GM18508 (cell line): ENCODE results near the gene RERE.
"Not testable (repeated sequence)": the region's sequence is repeated elsewhere in the genome, so short reads cannot be mapped to it uniquely, and the experiment has no call there.

ENCODE experiments used
- ATAC-seq: cut with Tn5 transposase; IDR thresholded peaks from one replicate; pipeline ENCODE4 v1.9.1; 2021; ENCODE audit warnings: moderate number of reproducible peaks; ENCODE audit not compliant: insufficient read depth, unreplicated experiment

The RERE gene

DNA sequence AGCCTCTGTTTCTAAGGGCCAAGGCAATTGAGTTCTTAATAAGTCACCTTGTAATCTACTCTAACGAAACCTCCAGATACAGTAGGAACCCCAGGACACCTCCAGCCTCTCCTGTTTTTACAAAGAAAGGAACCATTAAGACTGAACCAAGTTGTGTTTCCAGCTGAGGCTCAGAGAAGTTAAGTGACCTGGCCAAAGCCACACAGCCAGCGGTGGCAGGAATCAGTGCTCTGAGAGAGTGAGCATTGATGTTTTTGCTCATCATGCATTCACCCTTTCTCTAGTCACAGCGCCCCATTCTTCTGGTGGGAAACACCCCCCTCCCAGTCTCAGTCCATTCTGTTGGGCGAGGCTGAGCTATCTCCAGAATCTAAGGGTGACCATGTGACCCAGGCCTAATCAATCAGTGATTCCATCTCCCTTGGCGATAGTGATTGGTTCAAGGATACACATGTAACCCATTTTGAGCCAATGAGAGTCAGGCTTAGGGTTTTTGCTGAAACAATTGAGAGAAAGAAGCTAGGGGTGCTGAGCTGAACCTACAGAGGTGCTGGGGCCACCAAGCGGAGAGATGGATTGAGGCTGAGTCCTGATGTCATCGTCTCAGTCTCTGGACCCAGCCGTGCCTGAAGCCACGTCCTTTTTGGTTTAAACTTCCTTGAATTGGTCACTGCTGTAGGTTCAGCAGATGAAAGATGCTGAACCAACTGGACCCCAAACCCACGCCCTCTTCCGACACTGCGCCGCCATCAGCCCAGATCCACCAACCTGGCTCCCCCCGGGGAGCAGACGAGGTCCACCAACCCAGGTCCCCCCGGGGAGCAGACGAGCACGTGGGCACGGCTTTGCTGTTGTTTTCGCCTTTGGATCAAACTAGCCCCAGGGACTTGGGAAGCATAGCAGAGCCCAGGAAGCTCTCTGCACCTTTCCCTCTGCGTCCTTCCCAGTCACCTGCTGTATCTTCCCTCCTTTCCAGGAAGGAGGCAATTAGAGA, 28.0 kb upstream of the RERE start:
- ATAC-seq, result no peak

DNA sequence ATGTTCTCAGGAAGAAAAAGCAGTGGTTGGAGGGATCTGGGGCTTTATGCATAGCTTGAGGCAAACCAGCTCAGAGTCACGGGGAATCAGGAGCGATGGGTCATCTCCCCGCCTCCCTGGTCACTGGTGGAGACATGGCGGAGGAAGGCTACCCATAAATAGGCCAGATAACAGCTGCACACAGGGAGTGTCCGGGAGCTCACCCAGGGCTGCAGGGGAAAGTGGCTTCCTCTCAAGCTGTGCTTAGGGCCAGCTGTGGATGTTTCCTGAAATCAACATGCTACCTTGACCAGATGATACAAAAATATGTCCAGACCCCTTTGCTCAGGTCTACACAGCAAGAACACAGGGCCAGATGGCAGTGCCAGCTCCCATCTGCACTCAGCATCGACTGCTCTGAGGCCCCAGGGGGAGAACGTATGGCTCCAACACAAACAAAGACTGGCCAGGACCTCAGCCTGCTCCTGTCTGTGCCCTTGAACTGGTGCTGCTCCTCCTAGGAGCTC, 27.1 kb upstream of the RERE start:
- no peak for ATAC-seq

DNA sequence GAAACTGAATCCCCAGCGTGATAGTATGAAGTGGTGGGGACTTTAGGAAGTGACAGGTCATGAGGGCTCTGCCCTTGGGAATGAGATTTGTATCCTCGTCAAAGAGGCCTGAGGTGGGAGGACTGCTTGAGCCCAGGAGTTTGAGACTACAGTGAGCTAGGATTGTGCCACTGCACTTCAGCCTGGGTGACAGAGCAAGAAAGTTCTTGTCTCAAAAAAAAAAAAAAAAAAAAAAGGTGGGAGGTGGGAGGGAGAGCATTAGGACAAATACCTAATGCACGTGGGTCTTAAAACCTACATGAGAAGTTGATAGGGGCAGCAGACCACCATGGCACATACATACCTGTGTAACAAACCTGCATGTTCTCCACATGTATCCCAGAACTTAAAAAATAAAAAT, 24.0 kb upstream of the RERE start:
- ATAC-seq, result no peak

DNA sequence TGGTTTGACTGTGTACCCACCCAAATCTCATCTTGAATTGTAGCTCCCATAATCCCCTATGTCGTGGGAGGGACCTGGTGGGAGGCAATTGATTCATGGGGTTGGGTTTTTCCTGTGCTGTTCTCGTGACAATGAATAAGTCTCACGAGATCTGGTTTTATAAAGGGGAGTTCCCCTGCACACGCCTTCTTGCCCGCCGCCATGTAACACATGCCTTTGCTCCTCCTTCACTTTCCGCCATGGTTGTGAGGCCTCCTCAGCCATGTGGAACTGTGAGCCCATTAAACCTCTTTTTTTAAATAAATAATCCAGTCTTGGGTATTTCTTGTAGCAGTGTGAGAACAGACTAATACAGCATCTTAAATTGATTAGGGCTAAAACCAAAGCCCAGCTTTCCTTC, 22.6 kb upstream of the RERE start:
- ATAC-seq, result no peak

DNA sequence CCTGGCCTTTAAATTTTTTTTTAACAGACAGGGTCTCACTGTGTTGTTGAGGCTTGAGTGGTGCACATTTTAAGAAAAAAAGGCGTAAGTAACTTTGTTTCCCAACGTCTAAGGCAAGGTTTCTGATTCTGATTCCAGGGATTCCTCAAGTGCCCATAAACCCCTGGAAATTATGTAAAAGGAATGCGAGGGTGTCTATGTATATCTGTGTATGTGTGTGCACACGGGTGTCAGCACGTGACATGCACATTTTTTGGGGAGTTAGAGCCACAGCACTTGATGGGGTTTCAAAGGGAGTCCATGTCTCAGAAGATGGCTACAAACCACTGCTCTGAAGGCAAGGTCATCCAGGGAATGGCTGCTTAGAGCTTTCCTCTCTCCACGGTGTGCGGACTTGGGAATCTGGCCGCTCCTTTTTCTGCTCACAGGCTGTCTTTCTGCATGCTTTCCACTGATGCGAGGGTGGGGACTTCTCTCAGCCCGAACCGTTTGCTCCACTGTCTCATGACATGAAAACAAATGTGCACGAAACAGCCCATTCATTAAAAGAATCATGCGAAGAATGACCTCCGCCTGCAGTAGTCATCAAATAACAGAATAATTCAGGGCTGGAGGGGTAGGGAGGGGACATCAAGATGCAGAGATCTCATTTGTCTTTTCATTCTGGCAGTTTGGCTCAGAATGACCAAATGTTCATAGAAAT, 18.7 kb upstream of the RERE start:
- no peak for ATAC-seq

DNA sequence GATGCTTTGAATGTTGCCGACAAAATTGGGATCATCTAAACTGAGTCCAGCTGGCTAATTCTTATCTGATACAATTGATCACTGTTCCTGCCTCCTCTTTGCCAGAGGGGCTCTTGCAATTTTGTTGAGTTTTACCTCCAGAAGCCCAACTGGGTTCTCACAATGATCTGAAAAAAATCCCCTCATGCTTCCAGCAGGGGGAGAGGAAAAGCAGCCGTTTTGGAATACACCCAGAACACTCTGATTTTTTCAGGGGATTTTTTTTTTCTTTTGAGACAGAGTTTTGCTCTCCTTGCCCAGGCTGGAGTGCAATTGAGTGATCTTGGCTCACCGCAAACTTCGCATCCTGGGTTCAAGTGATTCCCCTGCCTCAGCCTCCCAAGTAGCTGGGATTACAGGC, 13.9 kb upstream of the RERE start:
- no peak for ATAC-seq

DNA sequence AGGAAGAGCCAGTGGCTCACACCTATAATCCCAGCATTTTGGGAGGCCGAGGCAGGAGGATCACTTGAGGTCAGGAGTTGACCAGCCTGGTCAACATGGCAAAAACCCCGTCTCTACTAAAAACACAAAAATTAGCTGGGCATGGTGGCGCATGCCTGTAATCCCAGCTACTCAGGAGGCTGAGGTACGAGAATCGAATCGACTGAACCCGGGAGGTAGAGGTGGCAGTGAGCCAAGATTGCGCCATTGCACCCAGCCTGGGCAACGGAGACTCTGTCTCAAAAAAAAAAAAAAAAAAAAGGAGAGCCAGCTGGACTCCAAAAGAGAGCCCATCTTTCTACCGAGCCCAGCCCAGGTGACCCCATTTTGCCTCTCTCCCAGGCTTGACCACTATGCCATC, 13.3 kb upstream of the RERE start:
- ATAC-seq, result not testable (repeated sequence)

DNA sequence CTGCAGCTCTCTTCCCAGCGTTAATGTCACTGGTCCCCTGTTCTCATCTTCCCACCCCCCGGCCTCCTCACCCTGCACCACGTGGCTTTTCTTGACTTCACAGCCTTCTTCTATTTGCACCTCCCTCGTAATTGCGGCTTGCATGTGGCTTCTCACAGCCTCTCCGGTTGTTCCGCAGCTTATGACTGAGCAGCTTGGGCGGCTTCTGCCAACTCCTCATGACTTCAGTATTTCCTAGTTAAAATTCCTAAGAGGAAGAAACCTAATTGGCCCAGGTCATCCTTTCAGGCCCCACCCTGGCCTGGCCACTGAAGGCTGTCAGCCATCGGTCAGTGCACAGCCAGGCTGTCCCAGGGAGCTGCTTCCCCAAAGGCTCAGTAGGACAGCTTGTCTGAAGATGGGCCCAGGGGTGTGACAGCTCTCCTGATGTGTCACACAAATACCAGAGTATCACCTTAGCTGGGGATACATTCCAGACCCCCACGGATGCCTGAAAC, 8.6 kb upstream of the RERE start:
- no peak for ATAC-seq

DNA sequence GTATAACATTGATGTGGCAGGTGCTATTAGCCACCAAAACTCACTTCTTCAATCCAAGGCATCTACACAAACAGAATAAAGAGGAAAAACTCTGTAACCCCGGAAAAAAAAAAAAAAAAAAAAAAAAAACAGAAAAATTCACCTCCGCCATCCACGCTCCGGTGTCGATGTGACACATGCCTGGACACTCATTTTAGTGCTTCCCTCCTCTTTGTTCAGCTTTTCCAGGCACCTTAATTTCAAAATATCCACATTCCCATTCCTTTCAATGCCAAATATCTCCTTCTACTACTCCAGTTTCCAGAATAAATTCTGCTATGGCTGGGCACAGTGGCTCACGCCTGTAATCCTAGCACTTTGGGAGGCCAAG, 5.8 kb upstream of the RERE start:
- ATAC-seq, result no peak

DNA sequence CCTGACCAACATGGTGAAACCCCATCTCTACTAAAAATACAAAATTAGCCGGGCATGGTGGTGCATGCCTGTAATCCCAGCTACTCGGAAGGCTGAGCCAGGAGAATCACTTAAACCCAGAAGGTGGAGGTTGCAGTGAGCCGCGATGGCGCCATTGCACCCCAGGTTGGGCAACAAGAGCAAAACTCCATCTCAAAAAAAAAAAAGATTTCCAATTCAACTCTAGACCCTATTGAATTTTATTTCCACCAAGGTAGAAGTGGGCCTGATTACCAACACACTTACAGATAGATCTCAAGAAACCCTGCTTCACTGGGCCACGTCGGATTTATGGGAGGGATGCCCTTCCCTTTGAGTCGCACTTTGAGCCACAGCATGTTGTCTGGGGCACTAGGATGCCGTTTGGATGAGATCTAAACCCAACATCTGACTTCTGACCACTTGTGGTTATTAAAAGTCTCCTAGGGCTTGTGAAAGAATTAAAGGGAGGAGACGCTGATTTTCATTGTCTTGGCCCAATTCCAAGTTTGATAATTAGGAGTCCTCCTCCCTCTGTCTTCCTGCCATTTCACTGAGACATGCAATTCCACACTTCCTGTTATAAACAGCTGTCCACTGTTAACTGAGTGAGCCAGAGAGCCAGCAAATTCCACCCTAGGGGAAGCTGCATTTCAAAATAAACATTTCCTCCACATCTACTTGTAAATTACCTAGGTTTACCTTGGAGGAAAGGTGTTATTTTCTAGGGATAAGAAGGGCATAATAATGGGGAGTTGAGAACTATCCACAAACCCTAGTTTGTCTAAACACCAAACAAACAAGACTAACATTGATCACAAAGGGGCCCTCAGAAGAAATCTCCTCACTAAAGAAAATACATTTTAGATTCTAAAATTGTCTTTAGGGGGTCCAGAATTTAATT, 5.2 kb upstream of the RERE start:
- no peak for ATAC-seq

DNA sequence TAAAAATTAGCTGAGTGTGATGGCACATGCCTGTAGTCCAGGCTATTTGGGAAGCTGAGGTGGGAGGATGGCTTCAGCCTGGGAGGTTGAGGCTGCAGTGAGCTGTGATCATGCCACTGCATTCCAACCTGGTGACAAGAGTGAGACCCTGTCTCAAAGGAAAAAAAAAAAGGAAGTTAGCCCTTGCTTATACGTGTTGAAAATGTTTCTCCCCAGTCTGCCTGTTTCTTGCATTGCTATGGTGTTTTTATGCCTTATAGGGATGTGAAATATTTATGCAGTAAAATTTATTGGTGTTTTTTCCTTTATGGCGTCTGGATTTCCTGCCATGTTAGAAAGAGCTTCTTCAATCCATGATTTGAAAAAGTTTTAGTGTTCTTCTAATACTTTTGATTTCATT, 3.6 kb upstream of the RERE start:
- ATAC-seq, result no peak

DNA sequence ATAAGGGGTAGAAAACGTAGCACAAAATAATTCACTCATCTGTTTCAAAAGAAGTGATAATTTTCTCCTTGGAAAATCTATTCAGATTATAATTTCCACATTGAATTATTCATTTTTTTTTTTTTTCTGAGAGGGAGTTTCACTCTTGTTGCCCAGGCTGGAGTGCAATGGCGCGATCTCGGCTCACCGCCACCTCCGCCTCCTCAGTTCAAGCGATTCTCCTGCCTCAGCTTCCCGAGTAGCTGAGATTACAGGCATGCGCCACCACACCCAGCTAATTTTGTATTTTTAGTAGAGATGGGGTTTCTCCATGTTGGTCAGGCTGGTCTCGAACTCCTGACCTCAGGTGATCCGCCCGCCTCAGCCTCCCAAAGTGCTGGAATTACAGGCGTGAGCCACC, 1.3 kb upstream of the RERE start:
- ATAC-seq, result not testable (repeated sequence)

DNA sequence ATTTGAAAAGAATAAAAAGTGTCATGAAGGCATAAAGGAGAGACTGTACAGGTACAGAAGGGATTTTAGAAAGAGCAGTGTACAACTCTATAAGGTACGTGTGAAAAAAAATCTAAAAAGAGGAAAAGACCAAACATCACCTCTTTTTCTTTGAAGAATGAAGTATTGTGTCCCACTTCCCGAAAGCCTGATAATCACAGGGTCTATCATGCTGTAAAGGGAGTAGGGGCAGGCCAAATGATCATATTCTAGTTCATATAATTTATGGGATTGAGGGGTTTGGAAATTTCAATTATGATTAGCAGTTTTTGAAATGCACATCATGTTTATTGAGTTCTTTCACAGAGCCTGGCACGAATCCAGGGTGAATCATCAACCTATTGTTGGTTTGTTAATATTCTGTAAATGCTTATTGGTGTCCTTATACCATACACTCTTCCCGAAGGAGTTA, 910 bp upstream of the RERE start:
- ATAC-seq, result no peak

DNA sequence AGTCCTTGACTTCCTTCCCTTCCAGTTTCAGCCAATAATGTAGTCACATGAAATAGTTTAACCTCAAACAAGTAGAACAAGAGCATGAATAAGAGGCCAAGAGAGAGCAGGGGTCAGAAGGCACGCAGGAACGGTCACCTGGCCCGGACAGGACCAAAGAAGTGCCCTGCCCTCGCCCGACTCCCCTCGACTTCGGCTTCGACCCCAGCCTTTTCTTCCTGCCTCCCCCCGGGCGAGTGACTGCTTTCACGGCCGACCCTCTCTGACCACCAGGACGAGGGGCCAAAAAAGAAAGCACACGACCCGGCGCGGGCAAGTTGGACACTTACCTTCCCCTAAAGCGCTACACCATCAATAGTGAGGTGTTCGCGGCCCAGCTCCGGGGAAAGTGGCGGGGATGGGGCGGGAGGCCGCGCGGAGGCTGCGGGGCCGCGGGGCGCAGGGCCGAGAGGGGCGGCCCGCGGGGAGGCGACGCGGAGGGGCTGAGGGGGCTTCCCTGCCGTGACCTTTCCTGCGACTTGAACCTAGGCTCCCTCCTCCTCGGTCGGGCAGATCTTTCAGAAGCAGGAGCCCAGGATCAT, 519 bp downstream of the RERE start:
- peak; percentile 7 for ATAC-seq

DNA sequence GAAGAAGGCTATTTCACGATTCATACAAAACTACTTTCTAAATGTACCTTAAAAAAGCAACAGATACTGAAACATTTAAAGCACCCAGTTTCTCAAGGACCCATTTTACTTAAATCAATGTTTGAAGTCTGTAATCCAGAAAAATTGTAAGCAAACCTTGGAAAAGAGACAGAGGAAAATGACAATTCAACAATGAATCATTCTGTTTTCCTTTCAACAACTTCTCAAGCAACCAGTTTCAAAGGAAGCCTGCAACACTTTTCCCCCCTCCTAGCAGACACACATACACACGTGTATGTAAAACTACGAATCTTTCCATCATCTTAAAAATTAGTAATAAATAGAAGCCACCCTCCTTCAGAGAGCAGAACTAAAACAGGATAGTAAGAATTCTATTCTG, 1.2 kb downstream of the RERE start:
- ATAC-seq, result no peak

DNA sequence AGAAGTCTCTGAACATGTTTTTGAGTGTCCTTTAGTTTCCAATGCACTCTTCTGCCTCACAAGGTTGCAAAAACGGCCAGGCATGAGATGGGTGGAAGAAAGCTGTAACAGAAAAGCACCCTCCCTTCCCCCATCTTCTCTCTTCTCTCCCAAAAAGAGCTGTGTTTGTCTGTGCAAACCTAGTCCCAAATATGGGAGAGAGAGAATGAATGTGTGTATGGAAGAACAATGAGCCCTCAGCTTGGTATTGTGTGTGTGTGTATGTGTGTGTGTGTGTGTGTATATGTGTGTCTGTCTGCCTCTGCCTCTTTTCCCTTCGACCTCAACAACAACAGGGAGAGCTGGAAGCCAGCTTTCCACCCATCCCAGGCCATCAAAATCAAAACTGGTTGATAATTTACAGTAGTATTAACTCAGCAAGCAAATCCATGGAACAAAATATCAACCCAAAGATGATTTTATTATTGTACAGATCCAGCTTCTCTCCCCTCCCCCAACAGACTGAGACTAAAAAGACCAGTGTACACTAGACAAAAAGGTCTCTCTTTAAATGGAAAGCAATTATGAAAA, 1.8 kb downstream of the RERE start:
- no peak for ATAC-seq

DNA sequence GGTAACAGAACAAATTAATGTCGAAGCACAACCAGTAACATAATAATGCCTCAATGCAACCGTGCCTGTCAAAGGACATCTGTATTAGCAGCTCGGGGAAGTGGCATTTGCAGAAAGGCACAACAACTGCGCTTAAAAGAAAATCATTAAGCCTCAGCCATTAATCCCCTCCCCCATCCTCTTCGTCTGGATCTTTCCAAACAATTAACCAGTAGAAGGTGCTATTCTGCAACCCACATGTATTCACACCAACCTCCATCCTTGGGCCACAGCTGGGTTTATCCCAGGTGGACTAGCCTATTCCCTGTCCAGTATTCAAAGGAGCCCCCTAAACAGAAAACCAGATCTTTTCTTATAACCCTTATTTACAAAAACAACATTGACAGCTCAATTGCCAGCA, 2.6 kb downstream of the RERE start:
- ATAC-seq, result no peak

DNA sequence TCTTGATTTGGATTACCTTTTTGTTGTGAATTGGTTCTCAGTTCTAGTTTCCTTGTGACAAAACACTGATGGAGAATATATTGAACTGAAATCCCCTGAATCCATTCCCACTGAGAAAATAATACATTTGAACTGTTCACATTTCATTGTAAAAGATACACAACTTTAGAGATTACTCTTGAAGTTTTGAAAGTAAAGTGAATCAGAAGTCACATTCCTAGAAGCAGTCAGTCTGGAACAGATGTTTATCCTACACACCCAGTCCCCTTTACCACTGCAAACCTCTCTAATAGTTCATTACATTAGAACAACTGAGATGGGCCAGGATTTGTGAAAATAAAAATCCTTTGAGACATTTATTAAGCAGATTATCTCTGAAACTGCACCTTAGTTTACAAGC, 3.4 kb downstream of the RERE start:
- ATAC-seq, result no peak

DNA sequence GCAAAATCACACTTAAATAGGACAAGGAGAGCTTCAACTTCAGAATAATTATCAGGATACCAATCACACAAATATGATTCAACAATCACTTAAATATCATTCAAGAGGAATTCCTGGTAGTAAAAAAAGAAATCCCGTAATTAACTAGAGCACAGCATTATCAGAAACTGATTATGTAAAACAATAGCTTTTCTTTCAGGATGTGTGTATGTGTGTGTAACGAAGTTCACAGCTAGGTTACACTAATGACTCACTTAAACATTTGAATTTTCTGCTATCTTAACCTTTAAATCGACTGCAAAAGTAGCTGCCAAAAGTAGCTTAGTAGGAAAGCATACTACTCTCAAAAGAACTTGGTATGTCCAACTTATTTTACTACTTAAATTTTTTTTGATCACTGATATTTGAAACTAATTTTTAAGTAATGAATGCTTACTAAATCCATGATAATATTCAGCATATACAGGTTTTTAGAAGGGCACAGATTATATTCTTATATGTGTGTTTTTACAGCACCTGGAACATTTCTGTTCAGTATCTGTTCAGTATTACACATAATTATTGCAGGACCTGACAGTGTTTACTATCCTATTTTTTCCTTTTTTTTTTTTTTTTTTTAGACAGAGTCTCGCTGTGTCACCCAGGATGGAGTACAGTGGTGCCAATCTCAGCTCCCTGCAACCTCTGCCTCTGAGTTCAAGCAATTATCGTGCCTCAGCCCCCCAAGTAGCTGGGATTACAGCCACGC, 4.2 kb downstream of the RERE start:
- no peak for ATAC-seq
